IPS-20b (cell line): ENCODE results near the gene GRXCR2.
A peak's percentile ranks its signal among the peaks of the same experiment; 100 is the strongest.
"Not testable (repeated sequence)": the region's sequence is repeated elsewhere in the genome, so short reads cannot be mapped to it uniquely, and the experiment has no call there.

Experiments
- H3K27ac ChIP-seq: one replicate; pipeline ENCODE4 v1.5.1; 2013; ENCODE audit warnings: low read length
- H3K27me3 ChIP-seq: 2 replicates; pipeline ENCODE4 v1.6.1; 2013; ENCODE audit warnings: mild to moderate bottlenecking, low read length, inconsistent platforms; ENCODE audit not compliant: insufficient read depth
- H3K36me3 ChIP-seq: 2 replicates; pipeline ENCODE4 v1.6.1; 2013; ENCODE audit warnings: low read depth, mild to moderate bottlenecking, inconsistent platforms, low read length, moderate library complexity; ENCODE audit not compliant: insufficient read depth
- H3K4me1 ChIP-seq: 2 replicates; pipeline ENCODE4 v1.6.1; 2013; ENCODE audit warnings: mild to moderate bottlenecking, control low read depth, inconsistent platforms, low read length, moderate library complexity; ENCODE audit not compliant: insufficient read depth
- H3K4me3 ChIP-seq: 2 replicates; pipeline ENCODE4 v1.5.1; 2013; ENCODE audit warnings: mild to moderate bottlenecking, low read length, inconsistent platforms
- H3K9ac ChIP-seq: 2 replicates; pipeline ENCODE4 v1.6.1; 2013; ENCODE audit warnings: low read depth, mild to moderate bottlenecking, inconsistent platforms, low read length, moderate library complexity
- H3K9me3 ChIP-seq: 2 replicates; pipeline ENCODE4 v1.6.1; 2013; ENCODE audit warnings: mild to moderate bottlenecking, low read depth, low read length, inconsistent platforms; ENCODE audit not compliant: insufficient read depth

GRXCR2 gene

GRCh38 chr5:145853781-145854376 lies 18.9 kb downstream of the GRXCR2 start:
- Histone ChIP-seq H3K9me3 (no peaks in the 10 kb centered on the region), H3K9ac (no peak overlapping the region), H3K4me1 (peaks cover 10% of the 10 kb centered on the region; the same call in 1 of the 2 replicates), H3K27me3 (no peaks in the 10 kb centered on the region), H3K36me3 (no peaks in the 10 kb centered on the region), H3K4me3 (no peak overlapping the region), H3K27ac (no peak overlapping the region)

- H3K36me3 ChIP-seq = no peaks in the 10 kb centered on the region
- H3K9ac ChIP-seq = no peak overlapping the region
These were observed 19.8 kb downstream of the GRXCR2 start for GRCh38 chr5:145852990-145853389.

GRCh38 chr5:145848854-145849253 lies 24.0 kb downstream of the GRXCR2 start:
- no peak overlapping the region for H3K9ac ChIP-seq
- no peak overlapping the region for H3K4me3 ChIP-seq
- no peaks in the 10 kb centered on the region for H3K4me1 ChIP-seq
- no peak overlapping the region for H3K27ac ChIP-seq
- no peaks in the 10 kb centered on the region for H3K9me3 ChIP-seq
- H3K27me3 ChIP-seq = no peaks in the 10 kb centered on the region
- H3K36me3 ChIP-seq = no peaks in the 10 kb centered on the region

More at GRCh38 chr5:145852990-145853389, 19.8 kb downstream of the GRXCR2 start:
- no peak overlapping the region for H3K27ac ChIP-seq
- peaks cover 10% of the 10 kb centered on the region; the same call in 1 of the 2 replicates for H3K4me1 ChIP-seq
- H3K27me3 ChIP-seq = no peaks in the 10 kb centered on the region
- no peaks in the 10 kb centered on the region for H3K9me3 ChIP-seq
- no peak overlapping the region for H3K4me3 ChIP-seq

GRCh38 chr5:145847499-145848497 lies 25.0 kb downstream of the GRXCR2 start:
- Histone ChIP-seq H3K9ac (no peak overlapping the region), H3K36me3 (no peaks in the 10 kb centered on the region), H3K9me3 (no peaks in the 10 kb centered on the region), H3K4me1 (no peaks in the 10 kb centered on the region), H3K27me3 (no peaks in the 10 kb centered on the region), H3K27ac (no peak overlapping the region), H3K4me3 (no peak overlapping the region)

GRCh38 chr5:145846081-145846480 lies 26.7 kb downstream of the GRXCR2 start:
- no peaks in the 10 kb centered on the region for H3K27me3 ChIP-seq
- no peaks in the 10 kb centered on the region for H3K36me3 ChIP-seq
- no peak overlapping the region for H3K4me3 ChIP-seq
- no peak overlapping the region for H3K27ac ChIP-seq
- no peak overlapping the region for H3K9ac ChIP-seq
- no peaks in the 10 kb centered on the region for H3K4me1 ChIP-seq
- H3K9me3 ChIP-seq = no peaks in the 10 kb centered on the region

GRCh38 chr5:145841299-145841698 lies 31.5 kb downstream of the GRXCR2 start:
- Histone ChIP-seq H3K9me3 (no peaks in the 10 kb centered on the region), H3K4me3 (no peak overlapping the region), H3K27ac (no peak overlapping the region), H3K36me3 (no peaks in the 10 kb centered on the region), H3K9ac (no peak overlapping the region), H3K27me3 (peaks cover 4% of the 10 kb centered on the region), H3K4me1 (no peaks in the 10 kb centered on the region)

GRCh38 chr5:145840458-145841132 lies 32.2 kb downstream of the GRXCR2 start:
- no peak overlapping the region for H3K9ac ChIP-seq
- H3K27ac ChIP-seq = no peak overlapping the region
- no peaks in the 10 kb centered on the region for H3K4me1 ChIP-seq
- peaks cover 11% of the 10 kb centered on the region for H3K27me3 ChIP-seq
- no peaks in the 10 kb centered on the region for H3K9me3 ChIP-seq
- H3K36me3 ChIP-seq = no peaks in the 10 kb centered on the region
- H3K4me3 ChIP-seq = no peak overlapping the region

GRCh38 chr5:145838276-145838675 lies 34.5 kb downstream of the GRXCR2 start:
- H3K9me3 ChIP-seq = no peaks in the 10 kb centered on the region
- H3K4me3 ChIP-seq = no peak overlapping the region
- H3K27ac ChIP-seq = no peak overlapping the region
- H3K4me1 ChIP-seq = no peaks in the 10 kb centered on the region
- no peaks in the 10 kb centered on the region for H3K36me3 ChIP-seq
- H3K9ac ChIP-seq = no peak overlapping the region
- peaks cover 34% of the 10 kb centered on the region for H3K27me3 ChIP-seq

- H3K27me3 ChIP-seq = peaks cover 35% of the 10 kb centered on the region
- H3K4me3 ChIP-seq, H3K27ac ChIP-seq, H3K9ac ChIP-seq, H3K36me3 ChIP-seq, H3K9me3 ChIP-seq, H3K4me1 ChIP-seq: not testable (repeated sequence)
These were observed 36.6 kb downstream of the GRXCR2 start for GRCh38 chr5:145836241-145836640.

- H3K36me3 ChIP-seq = no peaks in the 10 kb centered on the region
- H3K9me3 ChIP-seq = no peaks in the 10 kb centered on the region
- H3K9ac ChIP-seq = peak overlapping the region; percentile 72; the same call in 1 of the 2 replicates
- H3K4me3 ChIP-seq = peak overlapping the region; percentile 83
- H3K27ac ChIP-seq = no peak overlapping the region
- H3K4me1 ChIP-seq = no peaks in the 10 kb centered on the region
- peaks cover 35% of the 10 kb centered on the region for H3K27me3 ChIP-seq
These were observed 37.0 kb downstream of the GRXCR2 start for GRCh38 chr5:145835848-145836239.

GRCh38 chr5:145834917-145835847 lies 37.6 kb downstream of the GRXCR2 start, which contains the start of gene PRELID2:
Gene PRELID2 (minus strand): TSS chr5:145835342. CDS start chr5:145835251, 91 bp downstream.
- Histone ChIP-seq H3K9ac (peak within 1 kb of the TSS; percentile 72; the same call in 1 of the 2 replicates), H3K27me3 (peaks cover 35% of the 10 kb centered on the region), H3K9me3 (no peaks in the 10 kb centered on the region), H3K4me1 (no peaks in the 10 kb centered on the region), H3K27ac (no peak within 1 kb of the TSS), H3K36me3 (no peaks in the 10 kb centered on the region), H3K4me3 (peak within 1 kb of the TSS; percentile 83)
